Mucosa of stomach (tissue), 1 donor: ENCODE results near the gene SLC3A2.

Experiments used
- H3K27me3 ChIP-seq: one replicate; pipeline ENCODE4 v1.7.0; 2013; ENCODE audit warnings: mild to moderate bottlenecking, low read length; ENCODE audit not compliant: control insufficient read depth, insufficient read depth
- H3K36me3 ChIP-seq: one replicate; pipeline ENCODE4 v1.7.0; 2013; ENCODE audit warnings: low read length; ENCODE audit not compliant: control insufficient read depth, insufficient read depth
- H3K4me1 ChIP-seq: one replicate; pipeline ENCODE4 v1.7.0; 2013; ENCODE audit warnings: mild to moderate bottlenecking, low read length; ENCODE audit not compliant: control insufficient read depth, insufficient read depth
- H3K4me3 ChIP-seq: one replicate; pipeline ENCODE4 v1.7.0; 2013; ENCODE audit warnings: low read length
- H3K9ac ChIP-seq: one replicate; pipeline ENCODE4 v1.7.0; 2013; ENCODE audit warnings: mild to moderate bottlenecking, low read length, moderate library complexity
- H3K9me3 ChIP-seq: one replicate; pipeline ENCODE4 v1.7.0; 2013; ENCODE audit warnings: mild to moderate bottlenecking, low read length, moderate library complexity; ENCODE audit not compliant: control insufficient read depth
- donor health status: Pancreatic carcinoma.

SLC3A2 gene

GRCh38 chr11:62910141-62910882 is 29.6 kb downstream of the SLC3A2 start:
- Histone ChIP-seq H3K9ac (no peak overlapping the region), H3K27me3 (no peaks in the 10 kb centered on the region), H3K9me3 (no peaks in the 10 kb centered on the region), H3K36me3 (no peaks in the 10 kb centered on the region), H3K4me1 (peaks cover 22% of the 10 kb centered on the region), H3K4me3 (no peak overlapping the region)

GRCh38 chr11:62911137-62912130 is 30.7 kb downstream of the SLC3A2 start:
- H3K27me3 ChIP-seq, result no peaks in the 10 kb centered on the region
- peaks cover 14% of the 10 kb centered on the region for H3K4me1 ChIP-seq
- H3K4me3 ChIP-seq, result no peak overlapping the region
- no peak overlapping the region for H3K9ac ChIP-seq
- no peaks in the 10 kb centered on the region for H3K9me3 ChIP-seq
- H3K36me3 ChIP-seq, result no peaks in the 10 kb centered on the region

DNA sequence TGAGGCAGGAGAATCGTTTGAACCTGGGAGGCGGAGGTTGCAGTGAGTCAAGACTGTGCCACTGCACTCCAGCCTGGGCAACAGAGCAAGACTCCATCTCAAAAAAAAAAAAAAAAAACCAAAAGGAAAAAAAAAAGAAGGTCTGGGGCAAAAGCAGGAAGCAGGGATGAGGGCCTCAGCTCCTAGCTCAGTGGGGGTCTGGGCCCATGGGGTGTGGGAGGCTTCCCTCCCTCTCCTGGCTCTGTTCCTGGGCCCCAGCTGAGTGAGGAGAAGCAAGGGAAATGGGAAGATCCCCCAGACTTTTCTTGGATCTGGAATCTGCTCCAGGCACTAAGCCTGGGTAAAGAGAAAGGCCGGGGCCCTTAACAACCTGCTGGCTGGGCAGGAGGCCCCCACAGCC is 31.6 kb downstream of the SLC3A2 start:
- H3K4me1 ChIP-seq, result peaks cover 14% of the 10 kb centered on the region
- H3K36me3 ChIP-seq, result no peaks in the 10 kb centered on the region
- H3K4me3 ChIP-seq, result no peak overlapping the region

DNA sequence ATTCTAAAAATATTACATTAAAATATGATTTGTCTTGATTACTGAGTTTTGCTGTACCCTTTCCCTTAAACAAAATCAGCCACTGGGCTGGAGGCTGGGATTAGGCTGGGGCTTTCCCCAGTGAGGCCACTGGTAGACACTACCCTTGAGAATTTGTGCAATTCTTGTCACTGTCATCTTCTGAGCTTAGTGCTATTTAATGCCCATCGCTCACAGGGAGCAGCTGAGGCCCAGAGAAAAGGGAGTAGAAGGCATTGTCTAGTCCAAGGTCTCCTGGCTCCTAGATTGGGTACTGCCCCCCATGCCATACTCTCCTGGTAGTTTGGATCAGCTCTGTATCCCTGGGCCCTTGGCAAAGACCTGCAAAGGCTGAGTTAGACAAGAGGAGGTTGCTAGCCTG is 33.7 kb downstream of the SLC3A2 start:
- no peaks in the 10 kb centered on the region for H3K27me3 ChIP-seq
- peaks cover 4% of the 10 kb centered on the region for H3K4me1 ChIP-seq
- no peaks in the 10 kb centered on the region for H3K36me3 ChIP-seq
- no peak overlapping the region for H3K4me3 ChIP-seq
- H3K9me3 ChIP-seq, result no peaks in the 10 kb centered on the region
- no peak overlapping the region for H3K9ac ChIP-seq

More for the DNA sequence above, 31.6 kb downstream of the SLC3A2 start:
- Histone ChIP-seq H3K9me3 (no peaks in the 10 kb centered on the region), H3K27me3 (no peaks in the 10 kb centered on the region), H3K9ac (no peak overlapping the region)

- H3K9me3 ChIP-seq, result no peaks in the 10 kb centered on the region
- no peaks in the 10 kb centered on the region for H3K36me3 ChIP-seq
- peaks cover 26% of the 10 kb centered on the region for H3K27me3 ChIP-seq
- H3K4me3 ChIP-seq, result no peak overlapping the region
- H3K9ac ChIP-seq, result no peak overlapping the region
- peaks cover 15% of the 10 kb centered on the region for H3K4me1 ChIP-seq
These were observed 37.3 kb downstream of the SLC3A2 start for GRCh38 chr11:62917906-62918502.

DNA sequence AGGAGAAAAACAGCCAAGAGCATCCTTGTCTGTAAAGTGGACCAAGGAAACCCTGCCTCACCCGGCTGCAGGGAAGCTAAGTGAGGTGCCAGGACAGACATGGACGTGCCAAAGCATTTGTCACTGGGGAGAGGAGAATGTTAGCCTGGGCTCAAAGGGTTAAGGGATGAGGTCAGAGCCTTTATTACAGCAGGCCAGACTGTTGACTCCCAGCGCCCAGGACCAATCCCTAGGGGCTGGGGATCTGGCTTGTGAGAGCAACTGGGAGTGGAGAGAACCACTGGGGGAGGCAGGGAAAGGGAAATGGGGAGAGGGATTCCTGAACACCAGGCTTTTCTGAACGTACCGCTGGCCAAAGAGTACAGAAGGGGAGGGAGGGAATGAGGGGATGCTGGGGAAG is 37.8 kb downstream of the SLC3A2 start:
- no peaks in the 10 kb centered on the region for H3K9me3 ChIP-seq
- peaks cover 30% of the 10 kb centered on the region for H3K27me3 ChIP-seq
- H3K4me3 ChIP-seq, result no peak overlapping the region
- H3K36me3 ChIP-seq, result no peaks in the 10 kb centered on the region
- H3K4me1 ChIP-seq, result peaks cover 16% of the 10 kb centered on the region
- H3K9ac ChIP-seq, result no peak overlapping the region

DNA sequence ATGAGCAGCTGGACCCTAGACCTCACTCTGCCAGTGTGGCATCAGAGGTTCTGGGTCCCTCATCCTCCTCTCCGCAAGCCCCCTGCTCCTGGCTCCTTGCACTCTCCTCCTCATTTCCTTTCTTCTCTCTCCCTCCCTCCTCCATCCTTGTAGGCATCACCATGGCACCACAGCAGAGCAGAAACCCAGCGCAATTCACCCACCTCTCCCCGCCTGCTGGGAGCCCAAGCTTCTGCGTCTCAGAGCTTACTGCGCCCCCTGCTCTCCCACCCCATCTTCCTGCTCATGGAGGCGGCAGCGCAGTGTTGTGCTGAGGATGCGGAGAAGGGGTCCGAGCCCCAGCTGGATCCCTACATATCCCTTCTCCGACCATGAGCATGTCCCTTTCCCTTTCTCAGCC is 38.8 kb downstream of the SLC3A2 start:
- Histone ChIP-seq H3K4me3 (no peak overlapping the region), H3K9me3 (no peaks in the 10 kb centered on the region), H3K9ac (no peak overlapping the region), H3K27me3 (peaks cover 37% of the 10 kb centered on the region), H3K36me3 (no peaks in the 10 kb centered on the region), H3K4me1 (peaks cover 22% of the 10 kb centered on the region)

- Histone ChIP-seq H3K9ac (no peak overlapping the region), H3K27me3 (peaks cover 40% of the 10 kb centered on the region), H3K9me3 (no peaks in the 10 kb centered on the region), H3K36me3 (no peaks in the 10 kb centered on the region), H3K4me1 (peaks cover 22% of the 10 kb centered on the region), H3K4me3 (no peak overlapping the region)
These were observed 39.4 kb downstream of the SLC3A2 start for GRCh38 chr11:62919898-62920640.

- Histone ChIP-seq H3K9ac (peak within 1 kb of the TSS; percentile 47), H3K4me3 (no peak within 1 kb of the TSS), H3K27me3 (peaks cover 51% of the 10 kb centered on the region), H3K9me3 (no peaks in the 10 kb centered on the region), H3K36me3 (no peaks in the 10 kb centered on the region), H3K4me1 (peaks cover 29% of the 10 kb centered on the region)
These were observed 40.5 kb downstream of the SLC3A2 start, which contains the start of gene CHRM1 for GRCh38 chr11:62921201-62921572. CHRM1 (minus strand) TSS chr11:62921363; CDS start chr11:62911100, 10,263 bp downstream.

GRCh38 chr11:62921573-62922188 is 41.0 kb downstream of the SLC3A2 start:
- peak overlapping the region; percentile 47 for H3K9ac ChIP-seq
- H3K4me3 ChIP-seq, result no peak overlapping the region
- H3K4me1 ChIP-seq, result peaks cover 34% of the 10 kb centered on the region
- peaks cover 56% of the 10 kb centered on the region for H3K27me3 ChIP-seq
- no peaks in the 10 kb centered on the region for H3K9me3 ChIP-seq
- no peaks in the 10 kb centered on the region for H3K36me3 ChIP-seq

GRCh38 chr11:62922189-62922589 is 41.5 kb downstream of the SLC3A2 start:
- peaks cover 36% of the 10 kb centered on the region for H3K4me1 ChIP-seq
- H3K9me3 ChIP-seq, result no peaks in the 10 kb centered on the region
- H3K4me3 ChIP-seq, result no peak overlapping the region
- no peak overlapping the region for H3K9ac ChIP-seq
- H3K36me3 ChIP-seq, result no peaks in the 10 kb centered on the region
- peaks cover 61% of the 10 kb centered on the region for H3K27me3 ChIP-seq
